ENCODE data around the gene BSPRY.

Gene BSPRY

DNA sequence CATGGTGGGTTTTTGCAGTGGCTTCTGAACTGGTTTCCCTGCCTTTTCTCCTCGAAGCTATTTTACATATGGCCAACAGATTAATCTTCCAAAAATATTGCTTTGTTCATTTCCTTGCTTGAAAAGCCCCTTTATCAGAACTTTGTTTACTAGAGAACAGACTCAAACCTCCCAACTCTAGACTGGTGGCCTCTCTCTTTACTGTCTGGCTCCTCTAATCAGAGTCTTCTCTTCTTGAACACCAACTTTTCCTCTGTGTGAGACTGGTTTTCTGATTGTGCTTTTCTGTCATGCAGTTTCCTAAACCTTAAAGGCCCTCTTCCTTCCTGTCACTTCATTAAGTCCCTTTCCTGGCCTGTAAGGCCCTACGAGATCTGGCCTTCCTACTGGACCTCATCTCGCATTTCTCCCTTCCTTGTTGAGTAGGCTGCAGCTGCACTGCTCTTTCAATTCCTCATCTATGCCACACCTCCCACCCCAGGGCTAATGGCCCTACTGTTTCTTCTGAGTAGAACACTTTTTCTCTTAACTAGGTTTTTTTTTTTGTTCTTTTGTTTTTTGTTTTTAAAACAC, 66.9 kb downstream of the BSPRY start:
- H2AFZ ChIP-seq (ENCODE audit: low read depth), result no peak overlapping the region
- H3K36me3 ChIP-seq (ENCODE audit: insufficient read depth), result no peaks in the 10 kb centered on the region
- H3K79me2 ChIP-seq (ENCODE audit: insufficient read depth, low read depth), result no peaks in the 10 kb centered on the region
- no peak overlapping the region for H3K27ac ChIP-seq
- H3K27me3 ChIP-seq (ENCODE audit: insufficient read depth, low read depth), result no peaks in the 10 kb centered on the region
- TF ChIP-seq, protein P1, sequence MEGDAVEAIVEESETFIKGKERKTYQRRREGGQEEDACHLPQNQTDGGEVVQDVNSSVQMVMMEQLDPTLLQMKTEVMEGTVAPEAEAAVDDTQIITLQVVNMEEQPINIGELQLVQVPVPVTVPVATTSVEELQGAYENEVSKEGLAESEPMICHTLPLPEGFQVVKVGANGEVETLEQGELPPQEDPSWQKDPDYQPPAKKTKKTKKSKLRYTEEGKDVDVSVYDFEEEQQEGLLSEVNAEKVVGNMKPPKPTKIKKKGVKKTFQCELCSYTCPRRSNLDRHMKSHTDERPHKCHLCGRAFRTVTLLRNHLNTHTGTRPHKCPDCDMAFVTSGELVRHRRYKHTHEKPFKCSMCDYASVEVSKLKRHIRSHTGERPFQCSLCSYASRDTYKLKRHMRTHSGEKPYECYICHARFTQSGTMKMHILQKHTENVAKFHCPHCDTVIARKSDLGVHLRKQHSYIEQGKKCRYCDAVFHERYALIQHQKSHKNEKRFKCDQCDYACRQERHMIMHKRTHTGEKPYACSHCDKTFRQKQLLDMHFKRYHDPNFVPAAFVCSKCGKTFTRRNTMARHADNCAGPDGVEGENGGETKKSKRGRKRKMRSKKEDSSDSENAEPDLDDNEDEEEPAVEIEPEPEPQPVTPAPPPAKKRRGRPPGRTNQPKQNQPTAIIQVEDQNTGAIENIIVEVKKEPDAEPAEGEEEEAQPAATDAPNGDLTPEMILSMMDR (conservative IDR thresholded peaks at IDR 0.05; ENCODE audit: low read depth, low read length), result no peak
- peaks cover 7% of the 10 kb centered on the region for H3K4me1 ChIP-seq (ENCODE audit: low read depth, poor library complexity, severe bottlenecking)
- no peaks in the 10 kb centered on the region for H4K20me1 ChIP-seq (ENCODE audit: insufficient read depth)
- no peak overlapping the region for H3K4me3 ChIP-seq (IDR thresholded peaks at IDR 0.05; ENCODE audit: insufficient read depth, low read depth, low read length)
- H3K4me2 ChIP-seq, result no peak overlapping the region
- no peak overlapping the region for H3K9ac ChIP-seq

DNA sequence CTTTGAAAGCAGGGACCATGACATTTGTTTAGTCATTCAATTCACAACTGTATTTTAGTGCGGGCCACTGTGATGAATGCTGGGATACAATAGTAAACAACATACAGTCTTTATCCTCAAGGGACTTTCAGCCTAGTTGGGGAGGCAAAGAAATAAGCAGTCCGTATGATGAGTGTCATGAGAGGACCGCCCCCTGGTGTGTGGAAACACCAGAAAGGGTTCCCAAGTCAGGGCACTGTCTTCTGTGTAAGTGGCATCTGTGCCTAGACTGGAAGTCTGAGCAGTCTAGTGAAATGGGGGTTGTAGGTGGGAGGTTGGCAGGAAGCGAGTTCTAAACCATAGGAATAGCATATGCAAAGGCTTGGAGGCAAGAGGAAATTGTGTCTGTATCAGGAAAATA, 68.0 kb downstream of the BSPRY start:
- H3K79me2 ChIP-seq (ENCODE audit: insufficient read depth, low read depth), result no peaks in the 10 kb centered on the region
- no peak overlapping the region for H2AFZ ChIP-seq (ENCODE audit: low read depth)
- no peak overlapping the region for H3K27ac ChIP-seq
- H3K27me3 ChIP-seq (ENCODE audit: insufficient read depth, low read depth), result no peaks in the 10 kb centered on the region
- H3K4me3 ChIP-seq (IDR thresholded peaks at IDR 0.05; ENCODE audit: insufficient read depth, low read depth, low read length), result no peak overlapping the region
- no peaks in the 10 kb centered on the region for H3K4me1 ChIP-seq (ENCODE audit: low read depth, poor library complexity, severe bottlenecking)
- TF ChIP-seq, protein P1 (conservative IDR thresholded peaks at IDR 0.05; ENCODE audit: low read depth, low read length), result no peak
- H3K36me3 ChIP-seq (ENCODE audit: insufficient read depth), result no peaks in the 10 kb centered on the region
- H3K9ac ChIP-seq, result no peak overlapping the region
- H4K20me1 ChIP-seq (ENCODE audit: insufficient read depth), result no peaks in the 10 kb centered on the region
- H3K4me2 ChIP-seq, result no peak overlapping the region

Measured in KMS-11 (cell line).